ENCODE data around the gene TPSG1.

- TF ChIP-seq CTCF (IDR thresholded peaks at IDR 0.05) (no peak), POLR2A (IDR thresholded peaks at IDR 0.05) (no peak)
These were observed 25.6 kb downstream of the TPSG1 start for GRCh38 chr16:1199347-1200013.

All from uterus (tissue), 2 donors.